ENCODE measurements around the gene MAP2K3. TPM values are rescaled to one million over a fixed set of nuclear protein-coding genes. Genes with fewer than 3 reads are reported as not detected.
A peak's percentile ranks its signal among the peaks of the same experiment; 100 is the strongest.

Gene MAP2K3
- total RNA-seq, 1 donor from 2014 or later, result 38.0 TPM

- TF ChIP-seq CTCF (IDR thresholded peaks at IDR 0.05; ENCODE audit: partially characterized antibody, unreplicated experiment), result no peak
- peaks cover 18% of the 10 kb centered on the region for H3K27me3 Mint-ChIP-seq (ENCODE audit: unreplicated experiment)
- no peaks in the 10 kb centered on the region for H3K36me3 Mint-ChIP-seq (ENCODE audit: unreplicated experiment)
- DNase-seq, result no peak
- H3K4me1 Mint-ChIP-seq (ENCODE audit: low read depth, unreplicated experiment), result peaks cover 28% of the 10 kb centered on the region
- H3K27ac Mint-ChIP-seq (ENCODE audit: unreplicated experiment), result no peak overlapping the region
- H3K4me3 Mint-ChIP-seq (ENCODE audit: unreplicated experiment), result no peak overlapping the region
- peaks cover 11% of the 10 kb centered on the region for H3K9me3 Mint-ChIP-seq (ENCODE audit: unreplicated experiment)
These were observed 38.8 kb upstream of the MAP2K3 start for GRCh38 chr17:21245639-21246084.

GRCh38 chr17:21246698-21247097 lies 37.8 kb upstream of the MAP2K3 start:
- Mint-ChIP-seq H3K27me3 (ENCODE audit: unreplicated experiment) (peaks cover 12% of the 10 kb centered on the region), H3K4me3 (ENCODE audit: unreplicated experiment) (no peak overlapping the region), H3K27ac (ENCODE audit: unreplicated experiment) (no peak overlapping the region), H3K36me3 (ENCODE audit: unreplicated experiment) (no peaks in the 10 kb centered on the region), H3K4me1 (ENCODE audit: low read depth, unreplicated experiment) (peaks cover 24% of the 10 kb centered on the region), H3K9me3 (ENCODE audit: unreplicated experiment) (peaks cover 11% of the 10 kb centered on the region)
- no peak for DNase-seq
- TF ChIP-seq CTCF (IDR thresholded peaks at IDR 0.05; ENCODE audit: partially characterized antibody, unreplicated experiment), result no peak

GRCh38 chr17:21247552-21248258 lies 36.8 kb upstream of the MAP2K3 start:
- peaks cover 14% of the 10 kb centered on the region for H3K27me3 Mint-ChIP-seq (ENCODE audit: unreplicated experiment)
- peaks cover 11% of the 10 kb centered on the region for H3K9me3 Mint-ChIP-seq (ENCODE audit: unreplicated experiment)
- no peak overlapping the region for H3K27ac Mint-ChIP-seq (ENCODE audit: unreplicated experiment)
- TF ChIP-seq CTCF (IDR thresholded peaks at IDR 0.05; ENCODE audit: partially characterized antibody, unreplicated experiment), result no peak
- no peaks in the 10 kb centered on the region for H3K36me3 Mint-ChIP-seq (ENCODE audit: unreplicated experiment)
- DNase-seq, result no peak
- H3K4me1 Mint-ChIP-seq (ENCODE audit: low read depth, unreplicated experiment), result peaks cover 25% of the 10 kb centered on the region
- H3K4me3 Mint-ChIP-seq (ENCODE audit: unreplicated experiment), result no peak overlapping the region

GRCh38 chr17:21248500-21248899 lies 36.0 kb upstream of the MAP2K3 start:
- peaks cover 14% of the 10 kb centered on the region for H3K27me3 Mint-ChIP-seq (ENCODE audit: unreplicated experiment)
- TF ChIP-seq CTCF (IDR thresholded peaks at IDR 0.05; ENCODE audit: partially characterized antibody, unreplicated experiment), result no peak
- peaks cover 11% of the 10 kb centered on the region for H3K9me3 Mint-ChIP-seq (ENCODE audit: unreplicated experiment)
- no peaks in the 10 kb centered on the region for H3K36me3 Mint-ChIP-seq (ENCODE audit: unreplicated experiment)
- no peak for DNase-seq
- peaks cover 24% of the 10 kb centered on the region for H3K4me1 Mint-ChIP-seq (ENCODE audit: low read depth, unreplicated experiment)
- no peak overlapping the region for H3K27ac Mint-ChIP-seq (ENCODE audit: unreplicated experiment)
- no peak overlapping the region for H3K4me3 Mint-ChIP-seq (ENCODE audit: unreplicated experiment)

GRCh38 chr17:21249086-21249795 lies 35.3 kb upstream of the MAP2K3 start:
- no peaks in the 10 kb centered on the region for H3K36me3 Mint-ChIP-seq (ENCODE audit: unreplicated experiment)

More at GRCh38 chr17:21249086-21249795, 35.3 kb upstream of the MAP2K3 start:
- peak overlapping the region; percentile 98 for H3K27ac Mint-ChIP-seq (ENCODE audit: unreplicated experiment)
- peaks cover 23% of the 10 kb centered on the region for H3K4me1 Mint-ChIP-seq (ENCODE audit: low read depth, unreplicated experiment)
- no peak for TF ChIP-seq CTCF (IDR thresholded peaks at IDR 0.05; ENCODE audit: partially characterized antibody, unreplicated experiment)
- peak overlapping the region; percentile 74 for H3K4me3 Mint-ChIP-seq (ENCODE audit: unreplicated experiment)
- DNase-seq, result no peak
- H3K27me3 Mint-ChIP-seq (ENCODE audit: unreplicated experiment), result peaks cover 17% of the 10 kb centered on the region
- peaks cover 11% of the 10 kb centered on the region for H3K9me3 Mint-ChIP-seq (ENCODE audit: unreplicated experiment)

Measured in glutamatergic neuron (in vitro differentiated cells).